Vagina (tissue), 2 donors: ENCODE measurements around the gene CERK. TPM values are rescaled to one million over a fixed set of nuclear protein-coding genes. Genes with fewer than 3 reads are reported as not detected.

ENCODE experiments used
- DNase-seq, 2 donors: peaks; one replicate each; pipeline ENCODE4 v3.0.0-alpha.2; 2017; ENCODE audit errors: extremely low spot score in 2 of 2
- H3K27ac ChIP-seq: fragments of 200-600 bp; sonication (generic); one replicate; pipeline ENCODE4 v1.5.1; 2019
- H3K27me3 ChIP-seq: fragments of 200-600 bp; sonication (generic); one replicate; pipeline ENCODE4 v1.5.1; 2019
- H3K36me3 ChIP-seq, 2 donors: fragments of 200-600 bp; sonication (generic); one replicate each; pipeline ENCODE4 v1.5.1; 2017 to 2019
- H3K4me1 ChIP-seq: fragments of 200-600 bp; sonication (generic); one replicate; pipeline ENCODE4 v1.5.1; 2019
- H3K4me3 ChIP-seq, 2 donors: fragments of 200-600 bp; sonication (generic); 1 replicate in 1 of 2; 2 replicates in 1 of 2; pipeline ENCODE4 v1.5.1; 2016 to 2019
- H3K9me3 ChIP-seq: fragments of 200-600 bp; sonication (generic); one replicate; pipeline ENCODE4 v1.5.1; 2019
- POLR2A ChIP-seq, 2 donors: fragments of 450-650 bp; IDR thresholded peaks; one replicate each; pipeline ENCODE4 v1.6.1; 2017; ENCODE audit warnings: antibody characterized with exemption in 2 of 2, mild to moderate bottlenecking in 2 of 2, moderate library complexity in 2 of 2
- POLR2AphosphoS5 ChIP-seq, 2 donors: sonication (generic); formaldehyde crosslinking; IDR thresholded peaks; one replicate each; pipeline ENCODE4 v1.9.0; 2017; ENCODE audit warnings: antibody characterized with exemption in 2 of 2, mild to moderate bottlenecking in 2 of 2, low read depth in 1 of 2; ENCODE audit not compliant: insufficient read depth in 1 of 2
- intact Hi-C: fragments of 100-400 bp; cut with DNase I; formaldehyde crosslinking; loops from one replicate; pipeline ENCODE4 v1.15.1; 2023
- total RNA-seq: library from RNA; depleted of rRNA; stranded (reverse); fragments of >200 nt; gene quantifications from one replicate; pipeline ENCODE4 v1.2.3, GENCODE V29; 2016
- TF ChIP-seq, protein P1 (sequence below), 3 experiments: fragments of 450-650 bp in 2 of 3; fragments of 200-600 bp in 1 of 3; sonication (generic) in 1 of 3; IDR thresholded peaks; one replicate each; pipeline ENCODE4 v1.5.1; 2017 to 2019; ENCODE audit warnings: antibody characterized with exemption in 3 of 3, mild to moderate bottlenecking in 2 of 3, moderate library complexity in 2 of 3

The CERK gene
- total RNA-seq, 1 donor from 2014 or later = 37.3 TPM

DNA sequence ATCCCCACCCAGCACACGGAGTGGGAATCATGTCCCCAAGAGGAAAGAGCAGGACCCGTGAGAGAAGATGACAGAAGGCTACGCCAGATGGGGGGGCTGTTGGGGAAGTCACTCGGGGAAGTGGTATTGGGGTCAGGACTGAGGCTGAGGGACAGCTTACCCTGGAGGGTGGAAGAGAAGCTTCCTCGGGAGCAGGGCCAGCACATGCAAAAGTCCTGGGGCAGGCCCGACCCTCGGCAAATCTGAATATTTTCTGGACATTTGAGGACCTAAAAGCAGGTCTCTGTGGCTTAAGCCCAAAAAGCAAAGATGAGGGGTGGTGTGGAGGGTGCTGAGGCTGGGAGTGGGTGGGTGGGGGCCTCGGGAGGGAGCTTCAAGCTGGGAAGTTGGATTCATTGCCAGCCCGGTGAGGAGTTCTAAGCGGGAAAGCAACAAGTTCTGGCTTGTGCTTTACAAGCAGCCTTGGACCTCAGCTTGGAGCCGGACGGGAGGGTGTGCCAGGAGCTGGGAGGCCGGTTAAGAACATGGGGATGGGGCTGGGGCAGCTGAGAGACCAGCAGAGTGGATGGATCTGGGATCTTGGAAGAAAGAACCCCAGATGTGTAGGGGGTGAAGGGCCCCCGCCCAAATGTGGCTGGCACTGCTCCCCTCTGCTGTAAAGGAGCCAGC, 83.0 kb downstream of the CERK start:
- H3K36me3 ChIP-seq = no peaks in the 10 kb centered on the region
- intact Hi-C loops = no loop called here
- H3K27me3 ChIP-seq = no peaks in the 10 kb centered on the region
- H3K27ac ChIP-seq = no peak overlapping the region
- no peak for DNase-seq
- no peak overlapping the region for H3K4me3 ChIP-seq
- peaks cover 39% of the 10 kb centered on the region for H3K4me1 ChIP-seq
- TF ChIP-seq, protein P1, sequence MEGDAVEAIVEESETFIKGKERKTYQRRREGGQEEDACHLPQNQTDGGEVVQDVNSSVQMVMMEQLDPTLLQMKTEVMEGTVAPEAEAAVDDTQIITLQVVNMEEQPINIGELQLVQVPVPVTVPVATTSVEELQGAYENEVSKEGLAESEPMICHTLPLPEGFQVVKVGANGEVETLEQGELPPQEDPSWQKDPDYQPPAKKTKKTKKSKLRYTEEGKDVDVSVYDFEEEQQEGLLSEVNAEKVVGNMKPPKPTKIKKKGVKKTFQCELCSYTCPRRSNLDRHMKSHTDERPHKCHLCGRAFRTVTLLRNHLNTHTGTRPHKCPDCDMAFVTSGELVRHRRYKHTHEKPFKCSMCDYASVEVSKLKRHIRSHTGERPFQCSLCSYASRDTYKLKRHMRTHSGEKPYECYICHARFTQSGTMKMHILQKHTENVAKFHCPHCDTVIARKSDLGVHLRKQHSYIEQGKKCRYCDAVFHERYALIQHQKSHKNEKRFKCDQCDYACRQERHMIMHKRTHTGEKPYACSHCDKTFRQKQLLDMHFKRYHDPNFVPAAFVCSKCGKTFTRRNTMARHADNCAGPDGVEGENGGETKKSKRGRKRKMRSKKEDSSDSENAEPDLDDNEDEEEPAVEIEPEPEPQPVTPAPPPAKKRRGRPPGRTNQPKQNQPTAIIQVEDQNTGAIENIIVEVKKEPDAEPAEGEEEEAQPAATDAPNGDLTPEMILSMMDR (IDR thresholded peaks at IDR 0.05) = no peak
- no peak for TF ChIP-seq POLR2AphosphoS5 (IDR thresholded peaks at IDR 0.05; ENCODE audit: insufficient read depth in 1 of 2, low read depth in 1 of 2)
- no peak for TF ChIP-seq POLR2A (IDR thresholded peaks at IDR 0.05)
- H3K9me3 ChIP-seq = no peaks in the 10 kb centered on the region

DNA sequence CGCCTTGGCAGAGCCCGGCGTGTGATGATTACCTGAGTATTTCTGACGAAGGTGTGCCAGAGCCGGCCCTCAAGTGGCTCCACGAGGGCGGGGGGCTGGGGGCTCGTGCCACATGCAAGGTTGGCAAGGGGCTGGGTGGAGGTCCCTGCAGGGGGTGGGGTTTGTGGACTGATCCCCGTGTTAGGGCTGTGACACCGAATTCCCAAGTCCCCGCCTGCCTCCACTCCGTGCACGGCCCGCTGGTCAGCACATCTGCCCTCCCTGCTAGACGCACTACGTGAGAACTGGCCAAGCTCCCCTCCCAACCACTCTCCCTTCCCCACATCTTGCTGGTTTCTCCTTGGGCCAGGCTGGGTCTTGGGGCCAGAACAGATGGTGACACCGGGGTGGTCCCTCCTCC, 83.6 kb downstream of the CERK start:
- Histone ChIP-seq H3K27ac (no peak overlapping the region), H3K4me3 (no peak overlapping the region), H3K9me3 (no peaks in the 10 kb centered on the region), H3K27me3 (no peaks in the 10 kb centered on the region), H3K4me1 (peaks cover 45% of the 10 kb centered on the region), H3K36me3 (no peaks in the 10 kb centered on the region)
- DNase-seq = no peak
- intact Hi-C loops = no loop called here
- no peak for TF ChIP-seq POLR2A (IDR thresholded peaks at IDR 0.05)
- no peak for TF ChIP-seq POLR2AphosphoS5 (IDR thresholded peaks at IDR 0.05; ENCODE audit: insufficient read depth in 1 of 2, low read depth in 1 of 2)
- TF ChIP-seq, protein P1 (IDR thresholded peaks at IDR 0.05) = no peak

DNA sequence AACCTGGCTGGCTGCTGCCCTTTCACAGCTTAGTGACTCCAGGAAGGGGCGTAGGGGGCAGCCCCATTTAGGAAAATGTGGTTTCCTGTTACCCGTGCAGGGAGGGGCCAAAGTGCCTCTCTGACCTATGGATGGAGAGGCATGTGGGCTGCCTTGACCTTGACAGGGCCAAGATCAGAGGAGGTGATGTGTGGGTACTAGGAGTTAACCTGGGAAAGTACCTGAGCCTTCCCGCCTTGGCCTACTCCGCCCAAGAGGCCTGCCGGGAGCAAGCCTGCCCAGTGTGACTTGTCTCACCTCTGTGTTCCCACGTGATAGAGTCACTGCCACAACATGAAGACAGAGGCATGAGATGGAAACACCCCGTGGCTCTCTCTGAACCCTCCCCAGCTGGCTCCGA, 84.5 kb downstream of the CERK start:
- intact Hi-C loops = no loop called here
- no peaks in the 10 kb centered on the region for H3K36me3 ChIP-seq
- TF ChIP-seq POLR2AphosphoS5 (IDR thresholded peaks at IDR 0.05; ENCODE audit: insufficient read depth in 1 of 2, low read depth in 1 of 2) = peak in 1 of 2 donors; percentile 26
- TF ChIP-seq POLR2A (IDR thresholded peaks at IDR 0.05) = no peak
- H3K9me3 ChIP-seq = no peaks in the 10 kb centered on the region
- peaks cover 52% of the 10 kb centered on the region for H3K4me1 ChIP-seq
- H3K4me3 ChIP-seq = no peak overlapping the region
- H3K27ac ChIP-seq = no peak overlapping the region
- DNase-seq = no peak
- no peaks in the 10 kb centered on the region for H3K27me3 ChIP-seq

DNA sequence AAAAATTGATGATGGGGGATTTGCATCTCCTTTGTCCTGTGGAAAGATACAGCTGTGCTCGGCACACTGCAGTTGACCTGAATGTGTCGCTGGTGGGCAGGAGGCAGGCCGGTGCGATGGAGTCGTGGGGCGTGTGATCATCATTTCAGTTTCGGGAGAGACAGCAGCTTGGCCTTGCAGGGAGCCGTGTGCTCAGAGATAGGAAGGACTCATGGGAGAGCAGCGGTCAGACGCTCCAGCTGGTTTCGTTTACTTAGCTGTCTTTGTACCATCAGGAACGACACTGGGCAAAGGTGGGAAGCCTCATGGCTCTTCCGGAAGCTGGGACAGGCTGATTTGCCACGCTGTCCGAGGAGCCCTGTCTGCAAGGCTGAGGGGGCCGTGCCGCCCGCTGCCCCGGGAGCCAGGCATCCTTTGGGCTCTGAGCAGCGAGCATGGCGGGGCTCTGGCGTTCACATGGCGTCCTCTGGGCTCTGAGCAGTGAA, 85.2 kb downstream of the CERK start:
- no peaks in the 10 kb centered on the region for H3K27me3 ChIP-seq
- H3K9me3 ChIP-seq = no peaks in the 10 kb centered on the region
- no peak overlapping the region for H3K27ac ChIP-seq
- intact Hi-C loops = no loop called here
- H3K4me1 ChIP-seq = peaks cover 52% of the 10 kb centered on the region
- no peaks in the 10 kb centered on the region for H3K36me3 ChIP-seq
- DNase-seq = no peak
- TF ChIP-seq, protein P1 (IDR thresholded peaks at IDR 0.05) = no peak
- TF ChIP-seq POLR2A (IDR thresholded peaks at IDR 0.05) (no peak), POLR2AphosphoS5 (IDR thresholded peaks at IDR 0.05; ENCODE audit: insufficient read depth in 1 of 2, low read depth in 1 of 2) (no peak)
- H3K4me3 ChIP-seq = peak overlapping the region in 1 of 2 donors; percentile 8

DNA sequence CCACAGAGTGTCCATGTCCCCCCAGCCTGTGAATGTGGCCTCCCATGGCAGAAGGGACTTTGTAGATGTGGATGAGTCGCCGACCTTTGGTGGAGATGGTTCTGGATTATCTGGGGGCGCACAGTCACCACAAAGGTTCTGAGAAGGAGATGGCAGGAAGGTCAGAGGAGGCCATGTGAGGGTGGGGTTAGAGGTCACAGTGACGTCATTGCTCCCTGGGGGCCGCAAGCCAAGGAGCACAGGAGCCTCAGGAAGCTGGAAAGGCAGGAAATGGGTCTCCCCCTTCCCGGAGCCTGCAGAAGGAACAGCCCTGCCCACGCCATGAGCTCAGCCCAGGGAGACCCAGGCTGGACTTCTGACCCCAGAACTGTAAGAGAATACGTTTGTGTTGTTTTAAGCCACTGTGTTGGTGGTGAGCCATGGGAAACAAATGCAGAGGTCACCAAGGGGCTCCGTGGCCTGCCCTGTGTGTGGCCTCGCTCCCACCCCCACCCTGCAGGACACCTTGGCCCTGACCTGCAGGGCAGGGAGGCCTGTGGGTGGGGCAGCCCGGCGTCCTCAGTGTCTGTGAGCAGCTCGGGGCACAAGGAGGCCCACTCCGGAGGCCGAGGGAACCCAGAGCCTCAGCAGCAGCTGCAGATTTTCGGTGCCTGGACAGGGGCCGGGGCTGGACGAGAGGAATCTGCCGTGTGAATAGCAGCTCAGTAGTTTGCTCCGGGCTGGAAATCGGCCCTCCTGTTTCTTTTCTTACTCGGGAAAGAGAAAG, 85.8 kb downstream of the CERK start:
- intact Hi-C loops = no loop called here
- Histone ChIP-seq H3K36me3 (no peaks in the 10 kb centered on the region), H3K4me1 (peaks cover 52% of the 10 kb centered on the region), H3K27ac (peak overlapping the region; percentile 18), H3K4me3 (peak overlapping the region in 1 of 2 donors; percentile 8), H3K27me3 (no peaks in the 10 kb centered on the region), H3K9me3 (no peaks in the 10 kb centered on the region)
- DNase-seq = no peak
- TF ChIP-seq, protein P1 (IDR thresholded peaks at IDR 0.05) = no peak
